ENCODE results near the gene OSBPL7. TPM values are rescaled to one million over a fixed set of nuclear protein-coding genes. Genes with fewer than 3 reads are reported as not detected.

Gene OSBPL7
- total and polyA plus RNA-seq, 2 of the 4 experiments (the other 2 are of a cell fraction) = 5.2 to 14.5 TPM

GRCh38 chr17:47862621-47863440 lies 41.2 kb upstream of the OSBPL7 start:
- POLR2A ChIA-PET (ENCODE audit: unreplicated experiment) = no interaction called here
- Histone ChIP-seq H2AFZ (replicated peaks; ENCODE audit: low read length, poor library complexity) (peak overlapping the region; percentile 94), H3K4me1 (ENCODE audit: control insufficient read depth, insufficient read depth, low read length) (peaks cover 8% of the 10 kb centered on the region), H3K4ac (ENCODE audit: low read depth, low read length) (peak overlapping the region; percentile 98), H2BK15ac (ENCODE audit: low read depth, low read length) (peak overlapping the region; percentile 92; the same call in 2 of the 3 replicates), H2BK5ac (ENCODE audit: low read depth, low read length, poor library complexity, severe bottlenecking) (peak overlapping the region; percentile 98), H3K27ac (ENCODE audit: insufficient read depth, low read length) (peak overlapping the region; percentile 66), H3K14ac (replicated peaks; ENCODE audit: low read depth, low read length) (peak overlapping the region; percentile 95), H2AK9ac (replicated peaks; ENCODE audit: low read depth, low read length, poor library complexity) (peak overlapping the region; percentile 91), H2BK20ac (ENCODE audit: low read depth, low read length) (peak overlapping the region; percentile 99), H3K9me1 (ENCODE audit: insufficient read depth, low read length) (peaks cover 5% of the 10 kb centered on the region), H3K79me1 (ENCODE audit: low read depth in 1 of 2, low read length in 2 of 2) (no peaks in the 10 kb centered on the region), H3K9me3 (ENCODE audit: control insufficient read depth, insufficient read depth, low read length) (peaks cover 3% of the 10 kb centered on the region; the same call in 1 of the 2 replicates), H2AK5ac (ENCODE audit: low read depth, low read length) (peak overlapping the region; percentile 89), H3K23ac (ENCODE audit: low read depth, low read length) (peak overlapping the region; percentile 94), H3K36me3 (ENCODE audit: control insufficient read depth, insufficient read depth, low read length) (no peaks in the 10 kb centered on the region), H3K18ac (ENCODE audit: low read depth, low read length) (peak overlapping the region; percentile 81), H4K5ac (ENCODE audit: low read depth, low read length) (peak overlapping the region; percentile 62), H3K56ac (ENCODE audit: extremely low read depth, insufficient read depth, low read length) (peak overlapping the region; percentile 31), H4K8ac (ENCODE audit: low read depth in 2 of 2, low read length in 2 of 2) (peak overlapping the region; percentile 88 to 97), H3K9ac (ENCODE audit: low read depth, low read length) (no peak overlapping the region), H4K20me1 (ENCODE audit: insufficient read depth, low read length) (no peaks in the 10 kb centered on the region), H3K4me2 (ENCODE audit: low read depth, low read length) (peak overlapping the region; percentile 5; the same call in 1 of the 2 replicates), H3K27me3 (ENCODE audit: control insufficient read depth, insufficient read depth, low read length) (peaks cover 7% of the 10 kb centered on the region; the same call in 1 of the 2 replicates), H2BK120ac (ENCODE audit: low read depth, low read length) (peak overlapping the region; percentile 99), H4K91ac (ENCODE audit: insufficient read depth, low read depth, low read length) (peak overlapping the region; percentile 92), H3K4me3 (ENCODE audit: insufficient read depth, low read depth, low read length) (no peak overlapping the region)
- intact Hi-C loops (cut with micrococcal nuclease) = no loop called here
- no TSS peak for BruUV-seq (replicated peaks)
- ATAC-seq (ENCODE audit: low read depth) (peak; percentile 91), DNase-seq (peak; percentile 90)
- no peak for TF ChIP-seq RAD21 (IDR thresholded peaks at IDR 0.05; ENCODE audit: low read length)
- no peak for TF ChIP-seq RFX5 (IDR thresholded peaks at IDR 0.05; ENCODE audit: low read depth, low read length)
- TF ChIP-seq USF2 (IDR thresholded peaks at IDR 0.05; ENCODE audit: low read depth, low read length) = peak; percentile 49; the same call in 1 of the 2 replicates
- no peak for TF ChIP-seq CTCF (conservative IDR thresholded peaks at IDR 0.05; ENCODE audit: low read depth, low read length)
- peak; percentile 92 for TF ChIP-seq NFE2L2 (IDR thresholded peaks at IDR 0.05; ENCODE audit: low read depth, low read length)
- TF ChIP-seq MAFK (IDR thresholded peaks at IDR 0.05; ENCODE audit: low read depth, low read length) = peak; percentile 68
- TF ChIP-seq MXI1 (IDR thresholded peaks at IDR 0.05; ENCODE audit: borderline replicate concordance, low read depth, low read length) = no peak
- TF ChIP-seq BHLHE40 (IDR thresholded peaks at IDR 0.05; ENCODE audit: low read depth, low read length) = peak; percentile 83
- peak; percentile 80 for TF ChIP-seq FOS (IDR thresholded peaks at IDR 0.05; ENCODE audit: low read depth, low read length)
- TF ChIP-seq RCOR1 (IDR thresholded peaks at IDR 0.05; ENCODE audit: insufficient replicate concordance, low read length) = peak; percentile 86
- 0 out of 2 replicates have a peak, but pooled peaks have one; percentile 36 for TF ChIP-seq CEBPB (IDR thresholded peaks at IDR 0.05; ENCODE audit: low read depth, low read length)
- in situ Hi-C loops (cut with MboI; ENCODE audit: low sequenced_read_pairs) = no loop called here
- CTCF ChIA-PET = interaction anchor here (0.5 to 0.9 kb wide), 2 partner anchors 20 to 21 kb away, joined by 3 to 4 read pairs; no protein-coding TSS in a partner anchor
- dilution Hi-C loops (cut with HindIII; ENCODE audit: low sequenced_read_pairs, unreplicated experiment) = no loop called here
- no CpG with 5 or more reads among the region's 7 CpGs for WGBS, 2 experiments (ENCODE audit: extremely low coverage in 2 of 2, insufficient read length in 1 of 2)

Measured in IMR-90 (cell line).